Heart right ventricle (tissue), 16 donors: ENCODE results near the gene IFNAR1. TPM values are rescaled to one million over a fixed set of nuclear protein-coding genes. Genes with fewer than 3 reads are reported as not detected.

ENCODE experiments used
- ATAC-seq, 8 donors: fragments of 200-7000 bp; cut with Tn5 transposase; one replicate each; pipeline ENCODE4 v1.9.1; 2020; ENCODE audit warnings: mild to moderate bottlenecking in 8 of 8, moderate library complexity in 8 of 8, moderate number of reproducible peaks in 1 of 8
- DNase-seq, 2 donors: peaks; one replicate each; pipeline ENCODE4 v3.0.0-alpha.2; 2020
- H3K27ac ChIP-seq, 10 donors: fragments of 200-600 bp; sonication (generic) in 2 of 10; one replicate each; pipeline versions ENCODE4 v1.5.0 to v1.8.0; 2020 to 2022; ENCODE audit warnings: mild to moderate bottlenecking in 3 of 10
- H3K27me3 ChIP-seq, 7 donors: fragments of 200-600 bp; one replicate each; pipeline ENCODE4 v1.8.0; 2021 to 2022; ENCODE audit warnings: mild to moderate bottlenecking in 2 of 7
- H3K36me3 ChIP-seq, 9 donors: fragments of 200-600 bp; sonication (generic) in 1 of 9; one replicate each; pipeline versions ENCODE4 v1.5.0 to v1.8.0; 2020 to 2022; ENCODE audit warnings: mild to moderate bottlenecking in 2 of 9
- H3K4me1 ChIP-seq, 9 donors: fragments of 200-600 bp; sonication (generic) in 1 of 9; one replicate each; pipeline versions ENCODE4 v1.5.0 to v1.8.0; 2020 to 2022; ENCODE audit warnings: mild to moderate bottlenecking in 4 of 9
- H3K4me3 ChIP-seq, 10 donors: fragments of 200-600 bp; sonication (generic) in 2 of 10; one replicate each; pipeline versions ENCODE4 v1.5.0 to v1.8.0; 2020 to 2022; ENCODE audit warnings: mild to moderate bottlenecking in 7 of 10, moderate library complexity in 2 of 10
- H3K9me3 ChIP-seq, 11 donors: fragments of 200-600 bp in 10 of 11; sonication (generic) in 2 of 11; one replicate each; pipeline versions ENCODE4 v1.5.0 to v1.8.0; 2013 to 2022; ENCODE audit warnings: mild to moderate bottlenecking in 2 of 11, control low read depth in 1 of 11, moderate library complexity in 1 of 11
- WGBS, 2 donors: extraction: QIAGEN DNeasy Blood & Tissue Kit; methylation state at CpG; one replicate each; pipeline ENCODE4 v1.1.7; 2013; ENCODE audit warnings: inconsistent platforms in 1 of 2; 5-methylcytosine and 5-hydroxymethylcytosine counted together
- intact Hi-C, 10 donors: fragments of 100-400 bp; cut with DNase I; formaldehyde crosslinking; loops; one replicate each; pipeline versions ENCODE4 v1.11.1 to v1.14.2; 2022
- polyA plus RNA-seq, 2 donors: library from polyadenylated mRNA; stranded (reverse); fragments of 200-250 nt; gene quantifications; one replicate each; pipeline ENCODE4 v1.2.3, GENCODE V29; 2013
- total RNA-seq, 10 donors: library from RNA; stranded (reverse); fragmentation: NEBNext Ultra II Directional in 3 of 10; extraction: Animal tissue kit (Norgen Biotek cat#: 25700) in 3 of 10; gene quantifications; one replicate each; pipeline versions ENCODE4 v1.2.1 to v1.2.4, GENCODE V29; 2021 to 2023
- TF ChIP-seq, protein P1 (sequence below), 9 donors: fragments of 200-600 bp; sonication (generic) in 2 of 9; IDR thresholded peaks; one replicate each; pipeline versions ENCODE4 v1.5.0 to v1.8.0; 2021 to 2022; ENCODE audit warnings: antibody characterized with exemption in 9 of 9, mild to moderate bottlenecking in 5 of 9, moderate library complexity in 1 of 9
- donor health status: Arrhythmogenic right ventricular cardiomyopathy.
- donor health status: ischemic (EF 13 %, LVEDD 7.1; RV severe dilation, severe dysfunction).
- donor health status: healthy with polysubstance abuse.
- donor health status: DM: no; HTN: yes; CAD: no.
- donor health status: DM: no; HTN: no; CAD: no.
- donor health status: ischemic (EF 25% LVEDD 6.9; RV normal size, moderate dysfunction).
- donor health status: ischemic (EF 25% LVEDD 5.7; RV mildly dilated, moderate dysfunction).
- donor health status: healthy.
- donor health status: DM: yes; HTN: yes; CAD: no.
- donor health status: Ischemic cardiomyopathy.
- donor health status: ischemic (EF 35%, LVEDD 5.7; RV mildly dilated, moderate dysfunction).
- donor health status: nonischemic (EF 11% LVEDD 7.7; RV severe dilation, severe dysfunction).
- donor health status: DM: yes; HTN: yes; CAD: no.
- donor health status: PGD.
- donor health status: ischemic (EF 29% LVEDD 5.4; RV normal size, mild dysfunction).
- donor health status: nonischemic (EF 23%, LVEDD 6.1; RV moderate dilation, normal function).

IFNAR1 gene
- total and polyA plus RNA-seq, 12 donors = 7.4 to 38.5 (median 23.0) TPM

DNA sequence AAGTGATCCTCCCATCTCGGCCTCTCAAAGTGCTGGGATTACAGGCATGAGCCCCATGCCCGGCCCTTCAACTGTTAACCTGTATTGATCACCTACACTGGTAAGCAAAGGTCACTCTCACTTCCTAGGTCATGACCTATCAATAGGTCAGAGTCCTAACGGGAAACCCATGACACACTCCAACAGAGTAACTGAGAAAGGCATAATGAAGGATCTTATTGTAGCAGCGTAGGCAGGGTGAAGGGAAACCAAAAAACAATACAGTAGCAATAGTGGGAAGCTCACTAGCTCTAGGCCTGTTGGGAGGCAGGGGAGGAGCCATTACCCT lies 19.5 kb upstream of the IFNAR1 start:
- ATAC-seq = no peak
- intact Hi-C loops = no loop called here
- H3K4me1 ChIP-seq = peaks cover 5 to 55% (median 18%) of the 10 kb centered on the region in 9 donors

DNA sequence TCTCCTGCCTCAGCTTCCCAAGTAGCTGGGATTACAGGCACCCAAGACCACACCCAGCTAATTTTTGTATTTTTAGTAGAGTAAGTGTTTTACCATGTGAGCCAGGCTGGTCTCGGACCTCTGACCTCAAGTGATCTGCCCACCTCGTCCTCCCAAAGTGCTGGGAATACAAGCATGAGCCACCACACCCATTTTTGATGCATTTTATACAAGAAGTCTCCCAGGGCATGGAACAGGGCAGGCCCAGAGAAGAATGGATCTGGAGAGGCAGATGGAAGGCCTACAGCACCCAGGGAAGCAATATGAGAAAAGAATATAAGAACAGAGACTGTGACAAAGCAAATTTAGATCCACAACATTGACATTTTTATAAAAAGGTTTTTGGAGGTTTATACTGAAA lies 18.8 kb upstream of the IFNAR1 start:
- intact Hi-C loops = no loop called here
- H3K27me3 ChIP-seq = no peaks in the 10 kb centered on the region
- DNase-seq = no peak
- no peak overlapping the region for H3K27ac ChIP-seq
- peaks cover 0 to 9% (median 0%) of the 10 kb centered on the region in 11 donors for H3K9me3 ChIP-seq
- WGBS, 2 donors = 85 to 90% methylated on average over 2 of the region's 2 CpGs
- peaks cover 0 to 48% (median 12%) of the 10 kb centered on the region in 9 donors for H3K4me1 ChIP-seq
- H3K4me3 ChIP-seq = no peak overlapping the region
- no peaks in the 10 kb centered on the region for H3K36me3 ChIP-seq
- no peak for ATAC-seq
- TF ChIP-seq, protein P1, sequence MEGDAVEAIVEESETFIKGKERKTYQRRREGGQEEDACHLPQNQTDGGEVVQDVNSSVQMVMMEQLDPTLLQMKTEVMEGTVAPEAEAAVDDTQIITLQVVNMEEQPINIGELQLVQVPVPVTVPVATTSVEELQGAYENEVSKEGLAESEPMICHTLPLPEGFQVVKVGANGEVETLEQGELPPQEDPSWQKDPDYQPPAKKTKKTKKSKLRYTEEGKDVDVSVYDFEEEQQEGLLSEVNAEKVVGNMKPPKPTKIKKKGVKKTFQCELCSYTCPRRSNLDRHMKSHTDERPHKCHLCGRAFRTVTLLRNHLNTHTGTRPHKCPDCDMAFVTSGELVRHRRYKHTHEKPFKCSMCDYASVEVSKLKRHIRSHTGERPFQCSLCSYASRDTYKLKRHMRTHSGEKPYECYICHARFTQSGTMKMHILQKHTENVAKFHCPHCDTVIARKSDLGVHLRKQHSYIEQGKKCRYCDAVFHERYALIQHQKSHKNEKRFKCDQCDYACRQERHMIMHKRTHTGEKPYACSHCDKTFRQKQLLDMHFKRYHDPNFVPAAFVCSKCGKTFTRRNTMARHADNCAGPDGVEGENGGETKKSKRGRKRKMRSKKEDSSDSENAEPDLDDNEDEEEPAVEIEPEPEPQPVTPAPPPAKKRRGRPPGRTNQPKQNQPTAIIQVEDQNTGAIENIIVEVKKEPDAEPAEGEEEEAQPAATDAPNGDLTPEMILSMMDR (IDR thresholded peaks at IDR 0.05) = no peak

More for the DNA sequence above, 19.5 kb upstream of the IFNAR1 start:
- peak overlapping the region in 1 of 10 donors; percentile 94 for H3K27ac ChIP-seq
- 96% methylated on average over 4 of the region's 4 CpGs for WGBS, 2 donors
- TF ChIP-seq, protein P1 (IDR thresholded peaks at IDR 0.05) = no peak
- H3K36me3 ChIP-seq = no peaks in the 10 kb centered on the region
- no peak for DNase-seq
- no peak overlapping the region for H3K4me3 ChIP-seq
- H3K27me3 ChIP-seq = no peaks in the 10 kb centered on the region
- H3K9me3 ChIP-seq = peaks cover 0 to 7% (median 0%) of the 10 kb centered on the region in 11 donors

DNA sequence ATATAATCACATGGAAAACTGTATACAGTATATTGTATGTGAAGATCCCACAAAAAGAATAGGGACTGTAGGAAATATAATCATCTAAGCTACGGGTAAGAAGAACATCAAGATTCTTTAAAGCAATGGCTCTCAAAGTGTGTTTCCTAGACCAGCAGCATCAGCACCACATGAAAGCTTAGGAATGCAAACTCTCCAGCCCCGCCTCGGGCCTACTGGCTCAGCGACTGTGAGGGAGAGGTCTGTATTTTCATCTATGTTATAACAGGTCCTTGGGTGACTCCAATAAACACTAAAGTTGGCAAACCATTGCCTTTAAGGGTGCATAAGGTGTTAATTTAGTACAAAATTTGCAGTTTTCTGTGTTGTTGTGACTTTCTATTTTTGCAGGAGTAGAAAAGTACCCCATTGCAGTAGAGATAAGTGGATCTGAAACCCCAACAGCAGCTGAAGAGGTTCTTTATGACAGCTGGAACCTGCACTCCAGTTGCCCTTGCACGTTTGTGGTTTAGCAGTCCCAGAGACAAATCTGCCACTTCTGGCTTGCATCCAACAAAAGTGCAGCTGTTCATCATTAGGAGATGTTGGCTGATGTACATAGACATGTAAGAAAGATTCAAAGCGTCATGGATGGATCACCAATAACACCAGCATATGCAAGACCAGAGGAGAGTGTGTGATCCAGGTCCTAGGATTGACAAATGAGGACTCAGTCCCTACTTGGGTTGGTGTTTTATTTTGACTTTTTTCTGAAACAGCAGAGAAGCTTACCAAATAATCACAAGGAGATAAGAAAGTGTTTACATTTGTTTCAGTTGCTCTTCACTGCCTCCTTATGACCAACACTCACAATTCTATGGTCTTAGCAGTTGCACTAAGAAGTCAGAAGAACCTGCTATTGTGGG lies 15.9 kb upstream of the IFNAR1 start:
- H3K4me3 ChIP-seq = no peak overlapping the region
- no peak overlapping the region for H3K27ac ChIP-seq
- H3K9me3 ChIP-seq = peaks cover 0 to 13% (median 0%) of the 10 kb centered on the region in 11 donors
- intact Hi-C loops = no loop called here
- H3K27me3 ChIP-seq = no peaks in the 10 kb centered on the region
- H3K4me1 ChIP-seq = peaks cover 0 to 33% (median 0%) of the 10 kb centered on the region in 9 donors
- WGBS, 2 donors = 44 to 47% methylated on average over 6 of the region's 6 CpGs
- DNase-seq (no peak), ATAC-seq (no peak)
- no peaks in the 10 kb centered on the region for H3K36me3 ChIP-seq
- TF ChIP-seq, protein P1 (IDR thresholded peaks at IDR 0.05) = no peak

DNA sequence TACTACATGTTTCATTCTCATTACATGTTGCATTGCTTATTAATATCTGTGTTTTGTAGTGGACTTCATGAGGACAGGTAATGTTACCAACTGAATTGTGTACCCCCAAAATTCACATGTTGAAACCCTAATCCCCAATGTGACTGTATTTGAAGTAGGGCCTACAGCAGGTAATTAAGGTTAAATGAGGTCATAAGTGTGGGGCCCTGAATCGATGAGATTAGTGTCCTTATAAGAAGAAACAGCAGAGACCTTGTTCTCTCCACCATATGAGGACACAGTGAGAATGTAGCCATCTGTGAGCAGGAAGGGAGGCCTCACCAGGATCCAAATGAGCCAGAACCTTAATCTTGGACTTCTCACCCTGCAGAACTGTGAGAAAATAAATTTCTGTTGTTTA lies 15.0 kb upstream of the IFNAR1 start:
- H3K36me3 ChIP-seq = no peaks in the 10 kb centered on the region
- no peaks in the 10 kb centered on the region for H3K27me3 ChIP-seq
- 87 to 89% methylated on average over 1 of the region's 1 CpG for WGBS, 2 donors
- peaks cover 0 to 16% (median 0%) of the 10 kb centered on the region in 11 donors for H3K9me3 ChIP-seq
- intact Hi-C loops = no loop called here
- ATAC-seq (no peak), DNase-seq (no peak)
- H3K4me3 ChIP-seq = no peak overlapping the region
- H3K27ac ChIP-seq = no peak overlapping the region
- peaks cover 0 to 23% (median 0%) of the 10 kb centered on the region in 9 donors for H3K4me1 ChIP-seq
- TF ChIP-seq, protein P1 (IDR thresholded peaks at IDR 0.05) = no peak
